Adrenal gland (tissue), 5 donors: ENCODE data around the gene VGLL4.
"Not testable (repeated sequence)": the region's sequence is repeated elsewhere in the genome, so short reads cannot be mapped to it uniquely, and the experiment has no call there.

ENCODE experiments used
- CTCF ChIP-seq, 6 experiments: fragments of 450-650 bp in 4 of 6; fragments of 200-600 bp in 2 of 6; sonication (generic) in 1 of 6; IDR thresholded peaks; 1 replicate in 5 of 6; 2 replicates in 1 of 6; pipeline versions ENCODE4 v1.5.1 to v1.8.0; 2016 to 2021; ENCODE audit warnings: antibody characterized with exemption in 6 of 6, mild to moderate bottlenecking in 2 of 6, moderate library complexity in 1 of 6
- POLR2A ChIP-seq, 2 donors: fragments of 450-650 bp; IDR thresholded peaks; one replicate each; pipeline ENCODE4 v1.6.1; 2017; ENCODE audit warnings: antibody characterized with exemption in 2 of 2, mild to moderate bottlenecking in 2 of 2, moderate library complexity in 1 of 2
- donor health status: DM: no; HTN: no; CAD: no.

GRCh38 chr3:11572660-11573059 is 71.1 kb downstream of the VGLL4 start:
- TF ChIP-seq POLR2A, CTCF (IDR thresholded peaks at IDR 0.05): not testable (repeated sequence)
